CD14-positive monocyte (primary cell): ENCODE measurements around the gene INMT. TPM values are rescaled to one million over a fixed set of nuclear protein-coding genes. Genes with fewer than 3 reads are reported as not detected.

Experiments used
- DNase-seq, 3 donors: peaks; one replicate each; pipeline ENCODE4 v3.0.0-alpha.2; 2011 to 2022
- H2AFZ ChIP-seq: 2 replicates; pipeline ENCODE4 v1.6.0; 2012; ENCODE audit warnings: mild to moderate bottlenecking, low read depth, low read length, inconsistent platforms; ENCODE audit not compliant: insufficient read depth, poor library complexity, severe bottlenecking
- H3K27ac ChIP-seq, 2 donors: 1 replicate in 1 of 2; 2 replicates in 1 of 2; pipeline ENCODE4 v1.5.1; 2012 to 2013; ENCODE audit warnings: low read length in 2 of 2, control low read depth in 1 of 2, inconsistent platforms in 1 of 2, low read depth in 1 of 2, mild to moderate bottlenecking in 1 of 2
- H3K27me3 ChIP-seq, 2 donors: one replicate each; pipeline versions ENCODE4 v1.6.0 to v1.6.1; 2011 to 2013; ENCODE audit warnings: low read length in 2 of 2; ENCODE audit not compliant: control insufficient read depth in 2 of 2, insufficient read depth in 2 of 2
- H3K36me3 ChIP-seq, 2 donors: replicated peaks in 1 of 2; 1 replicate in 1 of 2; 2 replicates in 1 of 2; pipeline versions ENCODE4 v1.5.1 to v1.6.1; 2012 to 2013; ENCODE audit warnings: low read length in 2 of 2, control low read depth in 1 of 2, inconsistent platforms in 1 of 2, mild to moderate bottlenecking in 1 of 2; ENCODE audit not compliant: insufficient read depth in 2 of 2, control insufficient read depth in 1 of 2
- H3K4me1 ChIP-seq, 2 donors: 1 replicate in 1 of 2; 2 replicates in 1 of 2; pipeline versions ENCODE4 v1.5.1 to v1.6.1; 2012 to 2013; ENCODE audit warnings: low read length in 2 of 2, control low read depth in 1 of 2, inconsistent platforms in 1 of 2, mild to moderate bottlenecking in 1 of 2, moderate library complexity in 1 of 2; ENCODE audit not compliant: insufficient read depth in 2 of 2, control insufficient read depth in 1 of 2
- H3K4me2 ChIP-seq: replicated peaks from 2 replicates; pipeline ENCODE3; 2012; ENCODE audit warnings: low read length, moderate library complexity, mild to moderate bottlenecking; ENCODE audit not compliant: poor library complexity, severe bottlenecking; ENCODE audit errors: extremely low read depth
- H3K4me3 ChIP-seq, 3 experiments: fragments of 200-600 bp in 1 of 3; sonication (generic) in 1 of 3; replicated peaks in 1 of 3; 1 replicate in 2 of 3; 2 replicates in 1 of 3; pipeline ENCODE4 v1.5.1; 2011 to 2013; ENCODE audit warnings: low read length in 3 of 3, mild to moderate bottlenecking in 3 of 3, control low read depth in 2 of 3, low read depth in 2 of 3, inconsistent platforms in 1 of 3, moderate library complexity in 1 of 3
- H3K79me2 ChIP-seq: 2 replicates; pipeline ENCODE4 v1.6.0; 2012; ENCODE audit warnings: mild to moderate bottlenecking, control low read depth, inconsistent platforms, low read length, moderate library complexity; ENCODE audit not compliant: insufficient read depth
- H3K9ac ChIP-seq: 2 replicates; pipeline ENCODE4 v1.6.0; 2017; ENCODE audit warnings: low read length, mild to moderate bottlenecking; ENCODE audit not compliant: insufficient read depth, poor library complexity, severe bottlenecking
- H3K9me3 ChIP-seq, 2 donors: replicated peaks in 1 of 2; 1 replicate in 1 of 2; 2 replicates in 1 of 2; pipeline versions ENCODE4 v1.5.1 to v1.6.1; 2012 to 2013; ENCODE audit warnings: low read length in 2 of 2, control low read depth in 1 of 2; ENCODE audit not compliant: control insufficient read depth in 1 of 2, insufficient read depth in 1 of 2
- H4K20me1 ChIP-seq: 2 replicates; pipeline ENCODE4 v1.6.0; 2012; ENCODE audit warnings: mild to moderate bottlenecking, low read length, control low read depth, moderate library complexity; ENCODE audit not compliant: insufficient read depth
- H3K27ac Mint-ChIP-seq, 7 donors: one replicate each; pipeline ENCODE4 v1.8.0; 2020; ENCODE audit warnings: mild to moderate bottlenecking in 7 of 7, mixed read lengths in 7 of 7, moderate library complexity in 6 of 7, inconsistent platforms in 2 of 7
- H3K27me3 Mint-ChIP-seq, 3 donors: one replicate each; pipeline ENCODE4 v1.8.0; 2021 to 2022; ENCODE audit warnings: low read depth in 3 of 3, mild to moderate bottlenecking in 3 of 3, mixed read lengths in 3 of 3, moderate library complexity in 3 of 3, inconsistent platforms in 1 of 3
- H3K36me3 Mint-ChIP-seq, 2 donors: one replicate each; pipeline ENCODE4 v1.8.0; 2020; ENCODE audit warnings: mixed read lengths in 2 of 2, inconsistent platforms in 1 of 2, mild to moderate bottlenecking in 1 of 2
- H3K4me1 Mint-ChIP-seq: one replicate; pipeline ENCODE4 v1.8.0; 2020; ENCODE audit warnings: mild to moderate bottlenecking, mixed read lengths
- H3K4me3 Mint-ChIP-seq, 2 donors: one replicate each; pipeline ENCODE4 v1.8.0; 2020; ENCODE audit warnings: mild to moderate bottlenecking in 2 of 2, mixed read lengths in 2 of 2, moderate library complexity in 1 of 2
- H3K9me3 Mint-ChIP-seq, 7 donors: one replicate each; pipeline ENCODE4 v1.8.0; 2020 to 2022; ENCODE audit warnings: mixed read lengths in 7 of 7, mild to moderate bottlenecking in 6 of 7, moderate library complexity in 6 of 7, inconsistent platforms in 2 of 7
- WGBS: methylation state at CpG from one replicate; pipeline ENCODE4 v1.1.5; 2013; ENCODE audit warnings: missing lambda C conversion rate; ENCODE audit not compliant: insufficient coverage; 5-methylcytosine and 5-hydroxymethylcytosine counted together
- intact Hi-C, 2 donors: fragments of 100-400 bp; cut with micrococcal nuclease; formaldehyde crosslinking; loops; one replicate each; pipeline versions ENCODE4 v1.15.0 to v1.15.1; 2023
- polyA plus RNA-seq, 3 donors: library from polyadenylated mRNA; depleted of rRNA in 1 of 3; unstranded in 2 of 3; stranded (reverse) in 1 of 3; fragments of 300-500 nt in 2 of 3; fragments of >200 nt in 1 of 3; fragmentation: Illumina TruSeq in 2 of 3; gene quantifications; 1 replicate in 2 of 3; 2 replicates in 1 of 3; pipeline ENCODE4 v1.2.3, GENCODE V29; 2012 to 2021
- TF ChIP-seq, protein P1 (sequence below): fragments of 200-600 bp; IDR thresholded peaks from one replicate; pipeline ENCODE4 v1.8.0; 2022; ENCODE audit warnings: antibody characterized with exemption, mild to moderate bottlenecking

INMT gene
- polyA plus RNA-seq, 3 donors, result not detected

DNA sequence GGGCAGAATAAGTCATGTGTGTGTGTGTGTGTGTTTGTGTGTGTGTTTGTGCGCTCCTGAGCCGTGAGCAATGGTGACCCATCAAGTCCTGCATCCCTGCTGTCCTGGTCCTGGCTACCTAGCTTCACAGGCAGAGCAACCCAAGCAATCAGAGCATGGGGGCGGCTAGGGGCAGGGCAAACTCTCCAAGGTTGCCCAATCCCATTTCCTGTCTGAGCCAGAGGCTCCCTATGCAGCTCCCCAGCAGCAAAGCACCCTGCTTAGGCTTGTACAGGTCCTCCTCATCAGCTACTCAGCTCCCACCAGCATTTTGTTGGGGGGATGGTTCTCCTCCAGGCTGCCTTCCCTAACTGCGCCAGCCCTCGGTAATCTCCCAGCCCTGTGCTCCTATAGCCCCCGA is 38.5 kb upstream of the INMT start:
- intact Hi-C loops, result no loop called here
- H3K27ac ChIP-seq, result no peak overlapping the region
- Mint-ChIP-seq H3K4me1 (no peaks in the 10 kb centered on the region), H3K4me3 (no peak overlapping the region), H3K27me3 (peaks cover 0 to 2% (median 0%) of the 10 kb centered on the region in 3 donors), H3K27ac (no peak overlapping the region), H3K36me3 (no peaks in the 10 kb centered on the region), H3K9me3 (peaks cover 5 to 18% (median 11%) of the 10 kb centered on the region in 7 donors)
- H3K27me3 ChIP-seq, result no peaks in the 10 kb centered on the region
- no peak overlapping the region for H3K4me3 ChIP-seq
- H3K4me1 ChIP-seq, result no peaks in the 10 kb centered on the region
- TF ChIP-seq, protein P1, sequence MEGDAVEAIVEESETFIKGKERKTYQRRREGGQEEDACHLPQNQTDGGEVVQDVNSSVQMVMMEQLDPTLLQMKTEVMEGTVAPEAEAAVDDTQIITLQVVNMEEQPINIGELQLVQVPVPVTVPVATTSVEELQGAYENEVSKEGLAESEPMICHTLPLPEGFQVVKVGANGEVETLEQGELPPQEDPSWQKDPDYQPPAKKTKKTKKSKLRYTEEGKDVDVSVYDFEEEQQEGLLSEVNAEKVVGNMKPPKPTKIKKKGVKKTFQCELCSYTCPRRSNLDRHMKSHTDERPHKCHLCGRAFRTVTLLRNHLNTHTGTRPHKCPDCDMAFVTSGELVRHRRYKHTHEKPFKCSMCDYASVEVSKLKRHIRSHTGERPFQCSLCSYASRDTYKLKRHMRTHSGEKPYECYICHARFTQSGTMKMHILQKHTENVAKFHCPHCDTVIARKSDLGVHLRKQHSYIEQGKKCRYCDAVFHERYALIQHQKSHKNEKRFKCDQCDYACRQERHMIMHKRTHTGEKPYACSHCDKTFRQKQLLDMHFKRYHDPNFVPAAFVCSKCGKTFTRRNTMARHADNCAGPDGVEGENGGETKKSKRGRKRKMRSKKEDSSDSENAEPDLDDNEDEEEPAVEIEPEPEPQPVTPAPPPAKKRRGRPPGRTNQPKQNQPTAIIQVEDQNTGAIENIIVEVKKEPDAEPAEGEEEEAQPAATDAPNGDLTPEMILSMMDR, result no peak
- H4K20me1 ChIP-seq, result no peaks in the 10 kb centered on the region
- no peak overlapping the region for H3K4me2 ChIP-seq
- H3K36me3 ChIP-seq, result no peaks in the 10 kb centered on the region
- H2AFZ ChIP-seq, result no peak overlapping the region
- no peak overlapping the region for H3K9ac ChIP-seq
- 100% methylated on average over 2 of the region's 6 CpGs for WGBS
- peaks cover 10 to 15% of the 10 kb centered on the region in 2 donors for H3K9me3 ChIP-seq
- H3K79me2 ChIP-seq, result no peaks in the 10 kb centered on the region
- no peak for DNase-seq

DNA sequence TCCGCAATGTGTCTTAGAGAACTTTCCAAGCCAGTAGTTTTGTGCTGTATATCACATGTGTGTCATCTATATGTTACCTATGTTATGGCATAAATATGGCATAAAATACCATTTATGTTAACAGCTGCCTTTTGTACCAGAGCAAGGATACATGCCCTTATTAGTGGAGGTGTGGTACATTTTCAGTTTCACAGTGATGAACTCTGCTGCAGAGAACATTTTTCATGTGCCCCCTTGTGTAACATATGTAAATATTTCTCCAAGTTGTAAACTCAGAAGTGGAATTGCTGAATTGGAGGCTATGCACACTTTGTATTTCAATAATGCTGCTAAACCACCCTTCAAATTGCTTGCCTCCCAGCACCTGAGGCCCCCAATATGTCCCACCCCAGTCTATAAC is 37.8 kb upstream of the INMT start:
- Histone ChIP-seq H3K27me3 (no peaks in the 10 kb centered on the region), H3K4me3 (no peak overlapping the region), H3K36me3 (no peaks in the 10 kb centered on the region), H2AFZ (no peak overlapping the region), H4K20me1 (no peaks in the 10 kb centered on the region), H3K9me3 (peaks cover 17 to 21% of the 10 kb centered on the region in 2 donors), H3K4me1 (no peaks in the 10 kb centered on the region), H3K27ac (no peak overlapping the region), H3K4me2 (no peak overlapping the region), H3K9ac (no peak overlapping the region), H3K79me2 (no peaks in the 10 kb centered on the region)
- Mint-ChIP-seq H3K27ac (no peak overlapping the region), H3K36me3 (no peaks in the 10 kb centered on the region), H3K9me3 (peaks cover 9 to 26% (median 18%) of the 10 kb centered on the region in 7 donors), H3K4me1 (no peaks in the 10 kb centered on the region), H3K27me3 (no peaks in the 10 kb centered on the region), H3K4me3 (no peak overlapping the region)
- TF ChIP-seq, protein P1, result no peak
- WGBS, result no CpG with 5 or more reads among the region's 1 CpG
- intact Hi-C loops, result no loop called here
- no peak for DNase-seq
